ENCODE measurements around the gene NRTN.

DNA sequence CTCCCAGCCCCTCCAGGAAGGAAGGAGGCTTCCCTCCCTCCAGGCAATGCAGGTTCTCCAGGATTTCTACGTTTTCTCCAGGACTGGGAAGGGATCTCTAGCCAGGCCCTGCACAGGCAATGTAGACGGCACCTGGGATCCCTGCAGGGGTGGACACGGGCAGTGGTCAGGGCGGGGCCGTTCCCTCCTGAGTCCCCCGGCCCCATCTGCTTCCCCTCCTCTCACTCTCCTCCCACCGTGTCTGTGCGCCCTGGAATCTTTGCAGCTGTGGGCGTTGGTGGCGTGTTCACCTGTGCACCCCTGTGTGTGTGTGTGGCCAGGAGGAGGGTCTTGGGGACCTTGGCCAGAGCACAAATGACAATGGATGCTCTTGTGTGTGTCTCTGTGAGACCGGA is 10.0 kb downstream of the NRTN start:
- TF ChIP-seq, protein P1, sequence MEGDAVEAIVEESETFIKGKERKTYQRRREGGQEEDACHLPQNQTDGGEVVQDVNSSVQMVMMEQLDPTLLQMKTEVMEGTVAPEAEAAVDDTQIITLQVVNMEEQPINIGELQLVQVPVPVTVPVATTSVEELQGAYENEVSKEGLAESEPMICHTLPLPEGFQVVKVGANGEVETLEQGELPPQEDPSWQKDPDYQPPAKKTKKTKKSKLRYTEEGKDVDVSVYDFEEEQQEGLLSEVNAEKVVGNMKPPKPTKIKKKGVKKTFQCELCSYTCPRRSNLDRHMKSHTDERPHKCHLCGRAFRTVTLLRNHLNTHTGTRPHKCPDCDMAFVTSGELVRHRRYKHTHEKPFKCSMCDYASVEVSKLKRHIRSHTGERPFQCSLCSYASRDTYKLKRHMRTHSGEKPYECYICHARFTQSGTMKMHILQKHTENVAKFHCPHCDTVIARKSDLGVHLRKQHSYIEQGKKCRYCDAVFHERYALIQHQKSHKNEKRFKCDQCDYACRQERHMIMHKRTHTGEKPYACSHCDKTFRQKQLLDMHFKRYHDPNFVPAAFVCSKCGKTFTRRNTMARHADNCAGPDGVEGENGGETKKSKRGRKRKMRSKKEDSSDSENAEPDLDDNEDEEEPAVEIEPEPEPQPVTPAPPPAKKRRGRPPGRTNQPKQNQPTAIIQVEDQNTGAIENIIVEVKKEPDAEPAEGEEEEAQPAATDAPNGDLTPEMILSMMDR (conservative IDR thresholded peaks at IDR 0.05; ENCODE audit: low read depth in 2 of 2) = no peak
- TF ChIP-seq EZH2 (IDR thresholded peaks at IDR 0.05; ENCODE audit: low read depth, unreplicated experiment) (no peak), POLR2AphosphoS5 (IDR thresholded peaks at IDR 0.05; ENCODE audit: low read depth) (no peak), STAT1 (IDR thresholded peaks at IDR 0.05; ENCODE audit: unreplicated experiment) (no peak), EZH2phosphoT487 (IDR thresholded peaks at IDR 0.05; ENCODE audit: unreplicated experiment) (no peak), CREB1 (CRISPR knock-in tag; IDR thresholded peaks at IDR 0.05; ENCODE audit: low read depth) (no peak), ZNF114 (CRISPR knock-in tag; IDR thresholded peaks at IDR 0.05) (no peak), JUNB (IDR thresholded peaks at IDR 0.05; ENCODE audit: unreplicated experiment) (no peak), NANOG (IDR thresholded peaks at IDR 0.05; ENCODE audit: borderline replicate concordance) (no peak)
- TF ChIP-seq, protein P2, sequence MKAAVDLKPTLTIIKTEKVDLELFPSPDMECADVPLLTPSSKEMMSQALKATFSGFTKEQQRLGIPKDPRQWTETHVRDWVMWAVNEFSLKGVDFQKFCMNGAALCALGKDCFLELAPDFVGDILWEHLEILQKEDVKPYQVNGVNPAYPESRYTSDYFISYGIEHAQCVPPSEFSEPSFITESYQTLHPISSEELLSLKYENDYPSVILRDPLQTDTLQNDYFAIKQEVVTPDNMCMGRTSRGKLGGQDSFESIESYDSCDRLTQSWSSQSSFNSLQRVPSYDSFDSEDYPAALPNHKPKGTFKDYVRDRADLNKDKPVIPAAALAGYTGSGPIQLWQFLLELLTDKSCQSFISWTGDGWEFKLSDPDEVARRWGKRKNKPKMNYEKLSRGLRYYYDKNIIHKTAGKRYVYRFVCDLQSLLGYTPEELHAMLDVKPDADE (IDR thresholded peaks at IDR 0.05) = no peak
- TF ChIP-seq, protein P3, sequence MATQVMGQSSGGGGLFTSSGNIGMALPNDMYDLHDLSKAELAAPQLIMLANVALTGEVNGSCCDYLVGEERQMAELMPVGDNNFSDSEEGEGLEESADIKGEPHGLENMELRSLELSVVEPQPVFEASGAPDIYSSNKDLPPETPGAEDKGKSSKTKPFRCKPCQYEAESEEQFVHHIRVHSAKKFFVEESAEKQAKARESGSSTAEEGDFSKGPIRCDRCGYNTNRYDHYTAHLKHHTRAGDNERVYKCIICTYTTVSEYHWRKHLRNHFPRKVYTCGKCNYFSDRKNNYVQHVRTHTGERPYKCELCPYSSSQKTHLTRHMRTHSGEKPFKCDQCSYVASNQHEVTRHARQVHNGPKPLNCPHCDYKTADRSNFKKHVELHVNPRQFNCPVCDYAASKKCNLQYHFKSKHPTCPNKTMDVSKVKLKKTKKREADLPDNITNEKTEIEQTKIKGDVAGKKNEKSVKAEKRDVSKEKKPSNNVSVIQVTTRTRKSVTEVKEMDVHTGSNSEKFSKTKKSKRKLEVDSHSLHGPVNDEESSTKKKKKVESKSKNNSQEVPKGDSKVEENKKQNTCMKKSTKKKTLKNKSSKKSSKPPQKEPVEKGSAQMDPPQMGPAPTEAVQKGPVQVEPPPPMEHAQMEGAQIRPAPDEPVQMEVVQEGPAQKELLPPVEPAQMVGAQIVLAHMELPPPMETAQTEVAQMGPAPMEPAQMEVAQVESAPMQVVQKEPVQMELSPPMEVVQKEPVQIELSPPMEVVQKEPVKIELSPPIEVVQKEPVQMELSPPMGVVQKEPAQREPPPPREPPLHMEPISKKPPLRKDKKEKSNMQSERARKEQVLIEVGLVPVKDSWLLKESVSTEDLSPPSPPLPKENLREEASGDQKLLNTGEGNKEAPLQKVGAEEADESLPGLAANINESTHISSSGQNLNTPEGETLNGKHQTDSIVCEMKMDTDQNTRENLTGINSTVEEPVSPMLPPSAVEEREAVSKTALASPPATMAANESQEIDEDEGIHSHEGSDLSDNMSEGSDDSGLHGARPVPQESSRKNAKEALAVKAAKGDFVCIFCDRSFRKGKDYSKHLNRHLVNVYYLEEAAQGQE (IDR thresholded peaks at IDR 0.05; ENCODE audit: unreplicated experiment) = no peak
- TF ChIP-seq, protein P4, sequence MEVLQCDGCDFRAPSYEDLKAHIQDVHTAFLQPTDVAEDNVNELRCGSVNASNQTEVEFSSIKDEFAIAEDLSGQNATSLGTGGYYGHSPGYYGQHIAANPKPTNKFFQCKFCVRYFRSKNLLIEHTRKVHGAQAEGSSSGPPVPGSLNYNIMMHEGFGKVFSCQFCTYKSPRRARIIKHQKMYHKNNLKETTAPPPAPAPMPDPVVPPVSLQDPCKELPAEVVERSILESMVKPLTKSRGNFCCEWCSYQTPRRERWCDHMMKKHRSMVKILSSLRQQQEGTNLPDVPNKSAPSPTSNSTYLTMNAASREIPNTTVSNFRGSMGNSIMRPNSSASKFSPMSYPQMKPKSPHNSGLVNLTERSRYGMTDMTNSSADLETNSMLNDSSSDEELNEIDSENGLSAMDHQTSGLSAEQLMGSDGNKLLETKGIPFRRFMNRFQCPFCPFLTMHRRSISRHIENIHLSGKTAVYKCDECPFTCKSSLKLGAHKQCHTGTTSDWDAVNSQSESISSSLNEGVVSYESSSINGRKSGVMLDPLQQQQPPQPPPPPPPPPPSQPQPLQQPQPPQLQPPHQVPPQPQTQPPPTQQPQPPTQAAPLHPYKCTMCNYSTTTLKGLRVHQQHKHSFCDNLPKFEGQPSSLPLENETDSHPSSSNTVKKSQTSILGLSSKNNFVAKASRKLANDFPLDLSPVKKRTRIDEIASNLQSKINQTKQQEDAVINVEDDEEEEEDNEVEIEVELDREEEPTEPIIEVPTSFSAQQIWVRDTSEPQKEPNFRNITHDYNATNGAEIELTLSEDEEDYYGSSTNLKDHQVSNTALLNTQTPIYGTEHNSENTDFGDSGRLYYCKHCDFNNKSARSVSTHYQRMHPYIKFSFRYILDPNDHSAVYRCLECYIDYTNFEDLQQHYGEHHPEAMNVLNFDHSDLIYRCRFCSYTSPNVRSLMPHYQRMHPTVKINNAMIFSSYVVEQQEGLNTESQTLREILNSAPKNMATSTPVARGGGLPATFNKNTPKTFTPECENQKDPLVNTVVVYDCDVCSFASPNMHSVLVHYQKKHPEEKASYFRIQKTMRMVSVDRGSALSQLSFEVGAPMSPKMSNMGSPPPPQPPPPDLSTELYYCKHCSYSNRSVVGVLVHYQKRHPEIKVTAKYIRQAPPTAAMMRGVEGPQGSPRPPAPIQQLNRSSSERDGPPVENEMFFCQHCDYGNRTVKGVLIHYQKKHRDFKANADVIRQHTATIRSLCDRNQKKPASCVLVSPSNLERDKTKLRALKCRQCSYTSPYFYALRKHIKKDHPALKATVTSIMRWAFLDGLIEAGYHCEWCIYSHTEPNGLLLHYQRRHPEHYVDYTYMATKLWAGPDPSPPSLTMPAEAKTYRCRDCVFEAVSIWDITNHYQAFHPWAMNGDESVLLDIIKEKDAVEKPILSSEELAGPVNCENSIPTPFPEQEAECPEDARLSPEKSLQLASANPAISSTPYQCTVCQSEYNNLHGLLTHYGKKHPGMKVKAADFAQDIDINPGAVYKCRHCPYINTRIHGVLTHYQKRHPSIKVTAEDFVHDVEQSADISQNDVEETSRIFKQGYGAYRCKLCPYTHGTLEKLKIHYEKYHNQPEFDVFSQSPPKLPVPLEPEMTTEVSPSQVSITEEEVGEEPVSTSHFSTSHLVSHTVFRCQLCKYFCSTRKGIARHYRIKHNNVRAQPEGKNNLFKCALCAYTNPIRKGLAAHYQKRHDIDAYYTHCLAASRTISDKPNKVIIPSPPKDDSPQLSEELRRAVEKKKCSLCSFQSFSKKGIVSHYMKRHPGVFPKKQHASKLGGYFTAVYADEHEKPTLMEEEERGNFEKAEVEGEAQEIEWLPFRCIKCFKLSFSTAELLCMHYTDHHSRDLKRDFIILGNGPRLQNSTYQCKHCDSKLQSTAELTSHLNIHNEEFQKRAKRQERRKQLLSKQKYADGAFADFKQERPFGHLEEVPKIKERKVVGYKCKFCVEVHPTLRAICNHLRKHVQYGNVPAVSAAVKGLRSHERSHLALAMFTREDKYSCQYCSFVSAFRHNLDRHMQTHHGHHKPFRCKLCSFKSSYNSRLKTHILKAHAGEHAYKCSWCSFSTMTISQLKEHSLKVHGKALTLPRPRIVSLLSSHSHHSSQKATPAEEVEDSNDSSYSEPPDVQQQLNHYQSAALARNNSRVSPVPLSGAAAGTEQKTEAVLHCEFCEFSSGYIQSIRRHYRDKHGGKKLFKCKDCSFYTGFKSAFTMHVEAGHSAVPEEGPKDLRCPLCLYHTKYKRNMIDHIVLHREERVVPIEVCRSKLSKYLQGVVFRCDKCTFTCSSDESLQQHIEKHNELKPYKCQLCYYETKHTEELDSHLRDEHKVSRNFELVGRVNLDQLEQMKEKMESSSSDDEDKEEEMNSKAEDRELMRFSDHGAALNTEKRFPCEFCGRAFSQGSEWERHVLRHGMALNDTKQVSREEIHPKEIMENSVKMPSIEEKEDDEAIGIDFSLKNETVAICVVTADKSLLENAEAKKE (CRISPR knock-in tag; IDR thresholded peaks at IDR 0.05) = no peak
